HepG2 (cell line): ENCODE data around the gene SNX12. TPM values are rescaled to one million over a fixed set of nuclear protein-coding genes. Genes with fewer than 3 reads are reported as not detected.

Source experiments
- ATAC-seq: fragments of 200-7000 bp; cut with Tn5 transposase; 3 replicates; pipeline ENCODE4 v1.9.1; 2020; ENCODE audit warnings: mild to moderate bottlenecking, moderate library complexity
- BruUV-seq: library from RNA; stranded (reverse); fragments of 400-500 nt; replicated peaks from 2 replicates; lab custom pipeline; 2021; lab: Mats Ljungman, UMichigan
- CTCF ChIA-PET: fragments of 300-600 bp; formaldehyde crosslinking; extraction: SDS; loops from one replicate; lab custom pipeline; 2021; ENCODE audit warnings: low total read pairs, inconsistent platforms, low intra/inter-chr PET ratio; lab: Yijun Ruan, JAX
- POLR2A ChIA-PET: fragments of 350-600 bp; sonication (Branson Sonifier 250); formaldehyde crosslinking; loops from one replicate; lab custom pipeline; 2020; ENCODE audit warnings: antibody characterized with exemption, inconsistent platforms; lab: Yijun Ruan, JAX
- DNase-seq: peaks from one replicate; pipeline ENCODE4 v3.0.0-alpha.2; 2015; ENCODE audit warnings: low spot score
- FAIRE-seq: peaks from 3 replicates; lab custom pipeline; 2011; peaks lifted over from hg19 to GRCh38; lab: Jason Lieb, UNC
- H2AFZ ChIP-seq: one replicate; pipeline ENCODE4 v1.6.1; 2011; ENCODE audit warnings: low read length, inconsistent platforms
- H3K27ac ChIP-seq: fragments of 300-600 bp; 3 replicates; pipeline ENCODE4 v1.8.0; 2011; ENCODE audit warnings: mixed run types, mild to moderate bottlenecking, mixed read lengths, low read length, inconsistent platforms; ENCODE audit not compliant: insufficient read depth; ENCODE audit errors: extremely low read length
- H3K27me3 ChIP-seq, 2 experiments: fragments of 200-600 bp in 1 of 2; 2 replicates in 1 of 2; 3 replicates in 1 of 2; pipeline versions ENCODE4 v1.6.0 to v1.8.0; 2011; ENCODE audit warnings: low read length in 2 of 2, mild to moderate bottlenecking in 2 of 2, moderate library complexity in 2 of 2, inconsistent platforms in 1 of 2; ENCODE audit not compliant: insufficient read depth in 2 of 2, control insufficient read depth in 1 of 2
- H3K36me3 ChIP-seq, 2 experiments: fragments of 200-600 bp in 1 of 2; replicated peaks in 1 of 2; 2 replicates in 1 of 2; 3 replicates in 1 of 2; pipeline versions ENCODE4 v1.5.1 to v1.8.0; 2011; ENCODE audit warnings: low read length in 2 of 2, inconsistent platforms in 1 of 2; ENCODE audit not compliant: insufficient read depth in 2 of 2, control insufficient read depth in 1 of 2
- H3K4me1 ChIP-seq: 2 replicates; pipeline ENCODE4 v1.5.1; 2012; ENCODE audit warnings: low read length, inconsistent platforms; ENCODE audit not compliant: insufficient read depth
- H3K4me2 ChIP-seq: 2 replicates; pipeline ENCODE4 v1.6.0; 2011; ENCODE audit warnings: low read depth, low read length, inconsistent platforms
- H3K4me3 ChIP-seq, 3 experiments: fragments of 200-600 bp in 1 of 3; sonication (generic), shearing (Covaris generic) in 1 of 3; replicated peaks in 1 of 3; 2 replicates each; pipeline ENCODE4 v1.5.1; 2011 to 2016; ENCODE audit warnings: low read length in 3 of 3, inconsistent platforms in 2 of 3, low read depth in 2 of 3, mild to moderate bottlenecking in 2 of 3, control low read depth in 1 of 3, mixed read lengths in 1 of 3; ENCODE audit not compliant: insufficient read depth in 1 of 3
- H3K79me2 ChIP-seq: one replicate; pipeline ENCODE4 v1.6.1; 2011; ENCODE audit warnings: low read length, inconsistent platforms; ENCODE audit not compliant: insufficient read depth
- H3K9ac ChIP-seq: 2 replicates; pipeline ENCODE4 v1.6.0; 2011; ENCODE audit warnings: mild to moderate bottlenecking, low read depth, low read length, inconsistent platforms; ENCODE audit not compliant: insufficient read depth
- H3K9me3 ChIP-seq: 2 replicates; pipeline ENCODE4 v1.5.1; 2012; ENCODE audit warnings: mild to moderate bottlenecking, low read length
- H4K20me1 ChIP-seq: 2 replicates; pipeline ENCODE4 v1.6.0; 2011; ENCODE audit warnings: inconsistent platforms, mild to moderate bottlenecking, low read length, moderate library complexity; ENCODE audit not compliant: insufficient read depth
- ATF4 ChIP-seq, 2 experiments: fragments of 450-650 bp in 1 of 2; sonication (generic) in 1 of 2; formaldehyde crosslinking; IDR thresholded peaks; 2 replicates each; pipeline versions ENCODE4 v1.5.0 to v1.8.0; 2020 to 2022; ENCODE audit warnings: mild to moderate bottlenecking in 1 of 2, missing genetic modification reagents in 1 of 2
- HDAC2 ChIP-seq: sonication (generic); formaldehyde crosslinking; IDR thresholded peaks from 2 replicates; pipeline ENCODE4 v1.4.0; 2020; ENCODE audit warnings: missing genetic modification reagents
- KDM2A ChIP-seq: sonication (generic); formaldehyde crosslinking; IDR thresholded peaks from 2 replicates; pipeline ENCODE4 v1.4.0; 2020; ENCODE audit warnings: low read depth, missing genetic modification reagents, borderline replicate concordance
- PRMT3 ChIP-seq: sonication (generic); formaldehyde crosslinking; IDR thresholded peaks from 2 replicates; pipeline ENCODE4 v1.8.1; 2022; ENCODE audit warnings: low read depth, mild to moderate bottlenecking, moderate library complexity, missing genetic modification reagents, borderline replicate concordance
- RAD51 ChIP-seq: fragments of 450-650 bp; IDR thresholded peaks from 2 replicates; pipeline ENCODE4 v1.6.1; 2016; ENCODE audit warnings: borderline replicate concordance
- REPIN1 ChIP-seq: sonication (generic); formaldehyde crosslinking; IDR thresholded peaks from 2 replicates; pipeline ENCODE4 v1.8.0; 2022; ENCODE audit warnings: missing genetic modification reagents, low read depth, mild to moderate bottlenecking, borderline replicate concordance
- TEF ChIP-seq: sonication (generic); formaldehyde crosslinking; IDR thresholded peaks from 2 replicates; pipeline ENCODE4 v1.5.0; 2020; ENCODE audit warnings: missing genetic modification reagents
- ZNF17 ChIP-seq: sonication (generic); formaldehyde crosslinking; IDR thresholded peaks from 2 replicates; pipeline ENCODE4 v1.5.0; 2020; ENCODE audit warnings: mild to moderate bottlenecking, missing genetic modification reagents
- ZNF234 ChIP-seq: sonication (generic); formaldehyde crosslinking; conservative IDR thresholded peaks from 2 replicates; pipeline ENCODE4 v1.5.1; 2020; ENCODE audit warnings: mild to moderate bottlenecking, missing genetic modification reagents
- ZNF281 ChIP-seq: sonication (generic); formaldehyde crosslinking; IDR thresholded peaks from 2 replicates; pipeline ENCODE4 v1.4.0; 2020; ENCODE audit warnings: missing genetic modification reagents, borderline replicate concordance
- ZNF530 ChIP-seq: sonication (generic); formaldehyde crosslinking; IDR thresholded peaks from 2 replicates; pipeline ENCODE4 v1.5.0; 2020; ENCODE audit warnings: low read depth, mild to moderate bottlenecking, missing genetic modification reagents
- ZNF891 ChIP-seq: sonication (generic); formaldehyde crosslinking; IDR thresholded peaks from 2 replicates; pipeline ENCODE4 v1.5.0; 2020; ENCODE audit warnings: mild to moderate bottlenecking, missing genetic modification reagents
- WGBS: methylation state at CpG from one replicate; pipeline ENCODE4 v1.1.6; 2017; ENCODE audit warnings: low lambda C conversion rate; 5-methylcytosine and 5-hydroxymethylcytosine counted together
- in situ Hi-C: cut with HindIII; loops from 2 replicates; pipeline ENCODE4 v1.10.0; 2017; ENCODE audit warnings: low pct_unique_long_range_greater_than_20kb; ENCODE audit not compliant: extremely low pct_ligation_motif_present
- intact Hi-C: fragments of 100-400 bp; cut with micrococcal nuclease; formaldehyde crosslinking; loops from one replicate; pipeline ENCODE4 v1.10.0; 2022; ENCODE audit not compliant: unreplicated experiment
- polyA plus RNA-seq, 8 experiments: library from polyadenylated mRNA; depleted of rRNA in 3 of 8; stranded (reverse) in 7 of 8; unstranded in 1 of 8; fragments of >200 nt; fragmentation: Illumina TruSeq in 4 of 8; extraction: Trizol in 4 of 8; gene quantifications; 2 replicates each; pipeline versions ENCODE4 v1.2.1 to v1.2.3, GENCODE V29; 2011 to 2016; ENCODE audit warnings: low read depth in 4 of 8, missing spikeins in 1 of 8, mixed read lengths in 1 of 8; ENCODE audit not compliant: insufficient read depth in 1 of 8
- total RNA-seq, 5 experiments: library from RNA; depleted of rRNA; stranded (reverse); fragments of >200 nt; fragmentation: Illumina TruSeq; extraction: Trizol; gene quantifications; 2 replicates each; pipeline ENCODE4 v1.2.3, GENCODE V29; 2016; ENCODE audit warnings: low read depth in 1 of 5

SNX12 gene
- total and polyA plus RNA-seq, 2 of the 13 experiments (the other 11 are each of a cell fraction or from before 2014, with no cell fraction given), result 30.3 to 42.2 TPM

GRCh38 chrX:71103110-71103983, 35.2 kb upstream of the SNX12 start:
- no peak for TF ChIP-seq HDAC2 (CRISPR knock-in tag)
- peak; percentile 74 for TF ChIP-seq ZNF281
- TF ChIP-seq, all 625 proteins: peak for 1
- 39% methylated on average over 6 of the region's 10 CpGs for WGBS
- peak; percentile 44 for FAIRE-seq
- Histone ChIP-seq H3K27me3 (no peaks in the 10 kb centered on the region), H3K4me2 (peak overlapping the region; percentile 58), H3K36me3 (no peaks in the 10 kb centered on the region), H3K9ac (no peak overlapping the region), H4K20me1 (no peaks in the 10 kb centered on the region), H3K4me1 (peaks cover 29% of the 10 kb centered on the region), H3K9me3 (no peaks in the 10 kb centered on the region), H3K27ac (peak overlapping the region; percentile 18), H2AFZ (no peak overlapping the region), H3K79me2 (no peaks in the 10 kb centered on the region), H3K4me3 (peak overlapping the region in 1 of 3 experiments; percentile 23; a peak in 2 of 6 replicates)
- intact Hi-C loops (no loop called here), in situ Hi-C loops (no loop called here)
- no TSS peak for BruUV-seq
- DNase-seq, result no peak
- ChIA-PET CTCF (no interaction called here), POLR2A (interaction anchor here (2.8 kb wide), 1 partner anchor 15 kb away, joined by 14 read pairs; the partner anchor contains the start of gene MED12)
- peak; percentile 57 for ATAC-seq

GRCh38 chrX:71102292-71102691, 34.2 kb upstream of the SNX12 start:
- FAIRE-seq (no peak), ATAC-seq (no peak), DNase-seq (no peak)
- Histone ChIP-seq H2AFZ (no peak overlapping the region), H3K4me1 (peaks cover 39% of the 10 kb centered on the region), H3K27me3 (no peaks in the 10 kb centered on the region), H3K9ac (no peak overlapping the region), H4K20me1 (no peaks in the 10 kb centered on the region), H3K36me3 (no peaks in the 10 kb centered on the region), H3K9me3 (no peaks in the 10 kb centered on the region), H3K4me3 (no peak overlapping the region), H3K4me2 (no peak overlapping the region), H3K27ac (no peak overlapping the region), H3K79me2 (no peaks in the 10 kb centered on the region)
- ChIA-PET POLR2A (interaction anchor here (2.8 kb wide), 1 partner anchor 16 kb away, joined by 14 read pairs; the partner anchor contains the start of gene MED12), CTCF (no interaction called here)
- BruUV-seq, result no TSS peak
- intact Hi-C loops, result no loop called here
- WGBS, result 89% methylated on average over 1 of the region's 3 CpGs
- in situ Hi-C loops, result no loop called here
- TF ChIP-seq ZNF234 (CRISPR knock-in tag) (no peak), TEF (CRISPR knock-in tag) (no peak), REPIN1 (no peak), ATF4 (CRISPR knock-in tag; IDR thresholded peaks at IDR 0.05) (no peak), PRMT3 (CRISPR knock-in tag) (no peak), RAD51 (no peak), ZNF17 (CRISPR knock-in tag) (no peak), KDM2A (CRISPR knock-in tag) (no peak), ZNF891 (CRISPR knock-in tag) (no peak), ZNF530 (no peak)
